ENCODE results near the gene ARFGAP3.

DNA sequence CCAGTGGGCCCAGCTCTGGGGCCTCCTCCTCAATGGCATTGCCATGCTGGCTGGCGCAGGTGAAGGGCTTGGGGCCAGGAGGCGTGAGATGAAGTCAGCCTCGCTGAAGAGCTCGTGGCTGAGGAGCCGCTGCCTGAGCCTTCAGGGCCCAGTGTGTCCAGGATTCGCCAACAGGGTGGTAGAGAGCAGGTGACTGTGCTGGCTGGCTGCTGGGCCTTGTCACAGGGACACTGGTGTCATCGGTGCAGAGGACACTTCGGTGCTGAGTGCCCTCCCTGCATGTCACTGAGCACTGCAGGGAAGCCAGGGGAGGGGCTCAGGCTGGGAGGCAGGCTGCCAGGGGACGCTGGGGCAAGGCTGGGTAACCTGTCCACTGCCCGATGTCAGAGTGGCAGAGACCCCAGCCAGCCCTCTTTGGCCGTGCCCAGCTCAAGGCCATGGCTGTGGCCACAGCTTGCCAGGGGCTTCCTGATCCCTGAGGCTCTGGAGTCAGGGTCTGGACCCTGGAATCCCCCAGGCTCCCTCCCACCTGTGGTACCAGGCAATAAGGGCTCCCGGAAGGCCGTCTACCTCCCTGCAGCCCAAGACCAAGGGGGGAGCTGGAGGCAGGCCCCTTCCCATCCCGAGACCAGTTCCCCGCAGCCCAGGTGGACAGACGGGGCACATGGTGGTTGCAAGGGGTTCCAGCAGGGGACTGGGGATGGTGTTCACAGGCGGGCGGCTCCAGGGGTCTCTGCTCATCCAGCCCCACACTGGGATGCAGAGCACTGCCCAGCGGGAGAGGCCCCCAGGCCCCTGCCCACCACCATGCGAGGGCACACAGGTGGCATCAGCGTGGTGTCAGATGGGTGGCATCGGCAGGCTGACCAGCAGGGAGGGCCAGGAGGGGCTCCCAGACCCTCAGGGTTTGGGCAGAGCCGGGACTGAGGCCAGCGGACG lies 63.9 kb downstream of the ARFGAP3 start:
- TF ChIP-seq EHF (CRISPR knock-in tag; IDR thresholded peaks at IDR 0.05): no peak
- TF ChIP-seq, protein P1, sequence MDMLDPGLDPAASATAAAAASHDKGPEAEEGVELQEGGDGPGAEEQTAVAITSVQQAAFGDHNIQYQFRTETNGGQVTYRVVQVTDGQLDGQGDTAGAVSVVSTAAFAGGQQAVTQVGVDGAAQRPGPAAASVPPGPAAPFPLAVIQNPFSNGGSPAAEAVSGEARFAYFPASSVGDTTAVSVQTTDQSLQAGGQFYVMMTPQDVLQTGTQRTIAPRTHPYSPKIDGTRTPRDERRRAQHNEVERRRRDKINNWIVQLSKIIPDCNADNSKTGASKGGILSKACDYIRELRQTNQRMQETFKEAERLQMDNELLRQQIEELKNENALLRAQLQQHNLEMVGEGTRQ (IDR thresholded peaks at IDR 0.05): no peak
- TF ChIP-seq, protein P2, sequence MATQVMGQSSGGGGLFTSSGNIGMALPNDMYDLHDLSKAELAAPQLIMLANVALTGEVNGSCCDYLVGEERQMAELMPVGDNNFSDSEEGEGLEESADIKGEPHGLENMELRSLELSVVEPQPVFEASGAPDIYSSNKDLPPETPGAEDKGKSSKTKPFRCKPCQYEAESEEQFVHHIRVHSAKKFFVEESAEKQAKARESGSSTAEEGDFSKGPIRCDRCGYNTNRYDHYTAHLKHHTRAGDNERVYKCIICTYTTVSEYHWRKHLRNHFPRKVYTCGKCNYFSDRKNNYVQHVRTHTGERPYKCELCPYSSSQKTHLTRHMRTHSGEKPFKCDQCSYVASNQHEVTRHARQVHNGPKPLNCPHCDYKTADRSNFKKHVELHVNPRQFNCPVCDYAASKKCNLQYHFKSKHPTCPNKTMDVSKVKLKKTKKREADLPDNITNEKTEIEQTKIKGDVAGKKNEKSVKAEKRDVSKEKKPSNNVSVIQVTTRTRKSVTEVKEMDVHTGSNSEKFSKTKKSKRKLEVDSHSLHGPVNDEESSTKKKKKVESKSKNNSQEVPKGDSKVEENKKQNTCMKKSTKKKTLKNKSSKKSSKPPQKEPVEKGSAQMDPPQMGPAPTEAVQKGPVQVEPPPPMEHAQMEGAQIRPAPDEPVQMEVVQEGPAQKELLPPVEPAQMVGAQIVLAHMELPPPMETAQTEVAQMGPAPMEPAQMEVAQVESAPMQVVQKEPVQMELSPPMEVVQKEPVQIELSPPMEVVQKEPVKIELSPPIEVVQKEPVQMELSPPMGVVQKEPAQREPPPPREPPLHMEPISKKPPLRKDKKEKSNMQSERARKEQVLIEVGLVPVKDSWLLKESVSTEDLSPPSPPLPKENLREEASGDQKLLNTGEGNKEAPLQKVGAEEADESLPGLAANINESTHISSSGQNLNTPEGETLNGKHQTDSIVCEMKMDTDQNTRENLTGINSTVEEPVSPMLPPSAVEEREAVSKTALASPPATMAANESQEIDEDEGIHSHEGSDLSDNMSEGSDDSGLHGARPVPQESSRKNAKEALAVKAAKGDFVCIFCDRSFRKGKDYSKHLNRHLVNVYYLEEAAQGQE (IDR thresholded peaks at IDR 0.05): no peak
- no peak for TF ChIP-seq CTCF (IDR thresholded peaks at IDR 0.05)
